Fibroblast of skin of back (primary cell): ENCODE results near the gene TTC28.
A peak's percentile ranks its signal among the peaks of the same experiment; 100 is the strongest.

ENCODE experiments used
- DNase-seq: peaks from one replicate; pipeline ENCODE4 v3.0.0-alpha.2; 2013

Gene TTC28

GRCh38 chr22:28032861-28033260, 646.8 kb downstream of the TTC28 start:
- DNase-seq, result no peak

DNA sequence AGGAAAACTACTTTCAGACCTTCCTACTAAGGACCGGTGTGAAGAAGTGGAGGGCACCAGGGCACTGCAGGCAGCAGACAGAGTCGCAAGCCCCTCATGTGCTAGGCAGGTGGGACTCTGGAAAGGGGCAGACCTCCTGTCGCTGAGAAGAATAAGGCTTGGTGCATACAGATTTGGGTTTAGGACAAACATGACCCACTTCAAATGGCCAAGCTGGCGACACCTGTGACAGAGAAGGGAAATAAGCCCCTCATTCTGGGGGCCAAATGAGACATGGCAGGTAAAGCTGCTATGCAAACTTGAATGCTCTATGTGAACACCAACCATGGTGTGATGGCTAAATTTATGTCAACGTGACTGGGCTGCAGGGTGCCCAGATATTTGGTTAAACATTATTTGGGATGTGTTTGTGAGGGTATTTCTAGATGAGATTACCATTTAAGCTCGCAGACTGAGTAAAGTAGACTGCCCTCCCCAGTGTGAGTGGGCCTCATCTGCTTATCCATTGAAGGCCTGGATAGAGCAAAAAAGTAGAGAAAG, 648.2 kb downstream of the TTC28 start:
- DNase-seq, result no peak

DNA sequence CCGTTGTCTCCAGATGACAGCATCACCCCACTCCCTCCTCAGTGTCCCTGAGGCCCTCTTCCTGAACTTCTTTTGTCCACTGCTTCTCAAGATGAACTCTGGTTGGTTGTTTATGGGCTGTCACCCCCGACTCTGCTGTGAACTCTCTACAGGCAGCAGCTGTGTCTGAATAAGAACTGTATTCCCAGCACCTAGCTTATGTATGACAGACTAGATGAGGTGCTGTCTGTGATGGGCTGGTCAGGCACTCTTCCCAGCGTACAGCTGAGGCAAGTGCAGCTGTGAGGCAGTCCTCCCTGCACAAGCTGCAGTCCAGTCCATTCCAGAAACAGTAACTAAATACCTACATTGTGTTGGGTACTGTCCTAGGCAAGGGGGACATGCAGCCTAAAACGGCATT, 649.2 kb downstream of the TTC28 start:
- no peak for DNase-seq

GRCh38 chr22:28029956-28030355, 649.7 kb downstream of the TTC28 start:
- DNase-seq, result no peak

- DNase-seq, result peak; percentile 54
These were observed 650.3 kb downstream of the TTC28 start for GRCh38 chr22:28029201-28029948.

GRCh38 chr22:28027453-28028448, 651.9 kb downstream of the TTC28 start:
- no peak for DNase-seq

- DNase-seq, result no peak
These were observed 653.6 kb downstream of the TTC28 start for GRCh38 chr22:28025866-28026575.

DNA sequence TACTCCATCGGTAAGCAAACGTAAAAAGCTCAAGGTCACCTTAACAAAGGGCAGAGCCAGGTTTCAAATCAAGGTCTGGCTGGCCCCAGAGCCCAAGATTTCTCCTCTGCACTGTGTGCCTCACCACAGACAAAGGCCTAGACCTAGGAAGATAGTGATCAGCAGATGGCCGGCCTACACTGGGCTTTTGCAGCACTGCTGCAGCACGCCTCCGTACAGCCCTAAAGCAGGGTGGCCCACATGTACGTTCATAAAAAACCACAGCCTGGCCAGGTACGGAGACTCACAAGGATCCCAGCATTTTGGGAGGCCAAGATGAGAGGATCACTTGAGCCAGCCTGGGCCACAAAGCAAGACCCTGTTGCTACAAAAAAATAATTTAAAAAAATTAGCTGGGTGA, 654.3 kb downstream of the TTC28 start:
- DNase-seq, result no peak

DNA sequence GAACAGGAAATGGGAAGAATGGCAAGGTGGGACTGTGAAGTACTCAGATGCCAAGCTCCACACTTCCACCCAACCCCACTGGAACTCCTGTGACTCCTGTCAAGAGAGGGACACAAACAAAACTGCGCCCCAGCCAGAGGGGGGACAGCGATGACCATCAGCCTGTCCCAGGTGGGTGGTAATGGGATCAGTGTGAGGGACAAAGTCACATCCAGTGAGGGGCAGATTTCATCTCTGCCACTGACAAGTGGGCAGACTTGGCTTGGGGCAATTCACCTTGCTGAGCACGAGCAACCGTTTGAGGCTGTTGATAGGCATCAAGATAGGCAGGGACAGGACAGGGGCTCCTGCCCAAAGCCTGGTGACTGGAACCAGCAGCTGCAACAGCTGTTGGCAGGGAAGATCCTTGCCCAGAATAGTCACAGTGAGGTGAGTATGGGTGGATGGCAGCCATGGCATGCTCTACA, 655.2 kb downstream of the TTC28 start:
- DNase-seq, result no peak

- no peak for DNase-seq
These were observed 655.9 kb downstream of the TTC28 start for GRCh38 chr22:28023774-28024173.

- no peak for DNase-seq
These were observed 656.6 kb downstream of the TTC28 start for GRCh38 chr22:28023036-28023435.

GRCh38 chr22:28021998-28022660, 657.5 kb downstream of the TTC28 start:
- DNase-seq, result no peak

GRCh38 chr22:28021116-28021997, 658.3 kb downstream of the TTC28 start:
- DNase-seq, result no peak

DNA sequence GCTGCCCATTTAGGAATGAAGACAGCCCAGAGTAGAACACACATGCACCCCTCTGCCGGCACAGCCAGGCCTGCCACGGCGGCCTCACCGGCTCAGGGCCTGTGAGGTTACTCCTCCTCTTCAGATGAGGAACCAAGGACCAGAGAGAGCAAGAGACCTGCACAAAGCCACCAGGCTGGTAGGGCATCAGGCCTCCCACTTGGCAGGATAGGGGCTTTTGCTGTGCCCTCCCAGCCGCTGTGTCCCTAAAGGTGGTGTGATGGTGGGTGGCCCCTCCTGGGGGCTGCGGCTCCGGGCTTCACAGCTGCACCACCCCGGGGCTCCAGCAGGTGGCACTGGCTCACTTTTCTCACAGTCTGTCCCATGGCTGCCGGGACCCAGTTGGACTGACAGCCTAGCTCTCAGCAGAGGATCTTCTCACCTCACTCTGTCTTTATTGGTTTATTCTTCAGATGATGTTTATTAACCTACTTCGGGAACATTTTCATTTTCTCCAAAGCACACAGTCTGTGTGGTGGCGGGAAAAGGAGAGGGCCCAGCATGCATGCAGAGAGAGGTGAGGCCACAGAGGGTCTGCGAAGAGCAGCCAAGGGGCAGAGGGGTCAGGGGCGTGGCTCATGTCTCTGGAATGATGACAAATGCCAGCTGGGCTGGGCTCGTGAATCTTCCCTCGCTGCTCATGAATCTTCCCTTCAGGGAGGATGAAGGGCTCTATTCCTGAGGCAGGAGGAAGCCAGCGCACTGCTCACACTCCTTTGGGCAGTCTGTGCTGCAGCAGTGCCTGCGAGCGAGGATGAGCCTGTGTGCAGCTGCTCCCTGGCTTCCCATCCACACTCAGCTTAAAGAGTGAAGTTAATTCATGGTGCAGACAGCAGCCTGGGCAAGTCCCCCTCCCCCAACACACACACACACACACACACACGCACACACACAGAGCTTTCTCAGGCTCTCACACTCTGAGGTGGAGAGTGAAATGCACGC, 659.5 kb downstream of the TTC28 start:
- DNase-seq, result peak; percentile 75

GRCh38 chr22:28019360-28019759, 660.3 kb downstream of the TTC28 start:
- peak; percentile 15 for DNase-seq

- no peak for DNase-seq
These were observed 661.1 kb downstream of the TTC28 start for GRCh38 chr22:28018461-28018927.

- DNase-seq, result no peak
These were observed 661.8 kb downstream of the TTC28 start for GRCh38 chr22:28017859-28018258.

- no peak for DNase-seq
These were observed 662.2 kb downstream of the TTC28 start for GRCh38 chr22:28017558-28017820.

DNA sequence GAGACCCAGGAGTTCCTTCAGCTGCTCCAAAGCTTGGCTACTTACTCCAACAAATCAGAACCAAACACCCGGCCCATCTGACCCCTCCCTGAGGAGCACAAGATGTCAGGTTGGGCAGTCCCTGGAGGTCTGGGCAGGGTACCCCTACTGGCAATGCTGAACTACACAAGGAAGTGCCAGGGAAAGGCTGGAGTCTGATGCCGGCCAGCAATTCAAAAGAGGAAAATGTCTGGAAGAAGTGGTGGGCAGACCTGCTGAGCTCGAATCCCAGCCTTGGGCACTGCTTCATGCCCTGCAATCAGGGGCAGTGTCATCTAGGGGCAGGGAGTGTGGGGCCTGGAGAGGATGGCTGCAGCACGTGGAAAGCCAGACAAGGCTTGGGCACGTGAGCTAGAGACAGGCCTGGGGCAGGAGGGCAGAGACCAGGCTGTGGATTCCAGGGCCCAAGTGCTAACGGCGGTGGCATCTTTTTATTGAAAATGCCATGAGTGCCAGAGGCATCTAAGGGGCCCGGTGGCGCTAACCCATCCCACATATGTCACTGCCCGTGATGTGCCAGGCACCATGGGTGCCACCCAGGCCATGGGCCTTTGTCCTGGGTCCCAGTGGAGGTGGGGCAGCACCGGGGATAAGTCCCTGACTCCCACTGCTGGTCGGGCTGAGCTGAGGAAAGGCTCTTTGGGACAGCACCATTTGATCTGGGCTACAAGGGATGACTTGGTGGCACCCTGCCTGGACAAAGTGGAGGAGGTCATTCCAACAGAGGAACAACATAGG, 662.7 kb downstream of the TTC28 start:
- no peak for DNase-seq
